Astrocyte of the cerebellum (primary cell): ENCODE measurements around the gene CTNNA3.

Source experiments
- DNase-seq: peaks from one replicate; pipeline ENCODE4 v3.0.0-alpha.2; 2011; ENCODE audit warnings: low read depth
- H3K4me3 ChIP-seq: 2 replicates; pipeline ENCODE4 v1.5.1; 2011; ENCODE audit warnings: mild to moderate bottlenecking, low read depth, low read length, moderate library complexity
- in situ Hi-C: cut with HindIII; loops from 2 replicates; pipeline ENCODE4 v1.10.0; 2017; ENCODE audit warnings: low sequenced_read_pairs
- TF ChIP-seq, protein P1 (sequence below): IDR thresholded peaks from 2 replicates; pipeline ENCODE4 v1.5.1; 2012; ENCODE audit warnings: low read length, low read depth, moderate library complexity, mild to moderate bottlenecking; ENCODE audit errors: missing control alignments

The CTNNA3 gene

GRCh38 chr10:67506083-67506756 is 189.8 kb downstream of the CTNNA3 start:
- H3K4me3 ChIP-seq = no peak overlapping the region
- TF ChIP-seq, protein P1, sequence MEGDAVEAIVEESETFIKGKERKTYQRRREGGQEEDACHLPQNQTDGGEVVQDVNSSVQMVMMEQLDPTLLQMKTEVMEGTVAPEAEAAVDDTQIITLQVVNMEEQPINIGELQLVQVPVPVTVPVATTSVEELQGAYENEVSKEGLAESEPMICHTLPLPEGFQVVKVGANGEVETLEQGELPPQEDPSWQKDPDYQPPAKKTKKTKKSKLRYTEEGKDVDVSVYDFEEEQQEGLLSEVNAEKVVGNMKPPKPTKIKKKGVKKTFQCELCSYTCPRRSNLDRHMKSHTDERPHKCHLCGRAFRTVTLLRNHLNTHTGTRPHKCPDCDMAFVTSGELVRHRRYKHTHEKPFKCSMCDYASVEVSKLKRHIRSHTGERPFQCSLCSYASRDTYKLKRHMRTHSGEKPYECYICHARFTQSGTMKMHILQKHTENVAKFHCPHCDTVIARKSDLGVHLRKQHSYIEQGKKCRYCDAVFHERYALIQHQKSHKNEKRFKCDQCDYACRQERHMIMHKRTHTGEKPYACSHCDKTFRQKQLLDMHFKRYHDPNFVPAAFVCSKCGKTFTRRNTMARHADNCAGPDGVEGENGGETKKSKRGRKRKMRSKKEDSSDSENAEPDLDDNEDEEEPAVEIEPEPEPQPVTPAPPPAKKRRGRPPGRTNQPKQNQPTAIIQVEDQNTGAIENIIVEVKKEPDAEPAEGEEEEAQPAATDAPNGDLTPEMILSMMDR = no peak
- DNase-seq = no peak
- in situ Hi-C loops = no loop called here

DNA sequence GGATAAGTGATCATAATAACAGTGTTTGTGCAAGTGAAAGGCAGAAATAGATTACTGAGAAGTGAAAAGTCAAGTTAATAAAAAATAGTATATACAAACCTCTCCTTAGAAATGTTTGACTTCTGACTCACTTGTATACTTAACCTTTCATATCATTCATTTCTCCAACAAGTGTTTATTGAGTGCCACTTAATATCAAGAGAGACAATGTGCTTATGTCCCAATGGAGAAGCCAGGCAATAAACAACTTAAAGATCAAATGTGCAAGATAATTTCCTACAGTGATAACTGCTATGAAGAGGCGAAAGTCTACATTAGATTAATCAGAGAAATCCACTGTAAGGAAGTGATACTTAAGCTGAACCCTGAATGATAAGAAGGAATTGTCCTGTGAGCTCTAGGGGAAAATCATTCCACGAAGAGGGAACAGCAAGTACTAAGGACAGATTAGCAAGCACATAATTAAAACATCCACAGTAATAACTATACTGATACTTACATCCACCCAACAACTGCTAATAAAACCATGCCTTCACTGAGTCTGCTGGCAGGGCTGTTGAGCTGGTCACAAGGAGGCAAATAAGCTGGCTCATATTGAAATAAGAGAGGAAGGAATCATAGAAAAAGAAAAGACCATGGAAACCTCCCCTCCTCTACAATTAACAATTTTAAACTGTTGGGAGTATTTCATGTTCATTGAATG is 203.5 kb downstream of the CTNNA3 start:
- in situ Hi-C loops = no loop called here
- H3K4me3 ChIP-seq = no peak overlapping the region
- DNase-seq = no peak
- TF ChIP-seq, protein P1 = no peak

DNA sequence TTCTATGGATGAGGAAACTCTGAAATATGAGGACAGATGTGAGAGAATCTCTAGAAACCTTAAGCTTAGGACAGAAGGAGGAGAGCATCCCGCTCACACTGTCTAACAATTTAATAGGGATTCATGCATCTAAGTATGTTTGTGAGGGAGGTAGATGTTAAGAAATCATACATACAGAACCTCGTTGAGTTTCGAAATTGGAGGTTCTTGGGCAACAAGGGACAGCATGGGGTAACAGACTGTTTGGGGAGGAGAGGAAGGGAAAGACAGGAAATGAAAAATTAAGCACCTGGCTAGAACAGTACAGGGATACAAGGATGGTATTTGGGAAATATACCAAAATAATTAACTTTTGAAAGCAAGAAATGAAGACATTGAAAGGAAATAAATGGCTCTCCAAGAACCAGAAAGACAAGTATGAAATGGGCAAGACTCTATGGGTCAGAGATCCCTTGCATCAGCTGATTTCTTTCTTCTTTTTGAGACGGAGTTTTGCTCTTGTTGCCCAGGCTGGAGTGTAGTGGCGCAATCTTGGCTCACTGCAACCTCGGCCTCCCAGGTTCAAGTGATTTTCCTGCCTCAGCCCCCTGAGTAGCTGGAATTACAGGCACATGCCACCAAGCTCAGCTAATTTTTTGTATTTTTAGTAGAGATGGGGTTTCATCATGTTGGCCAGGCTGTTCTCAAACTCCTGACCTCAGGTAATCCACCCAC is 207.9 kb downstream of the CTNNA3 start:
- in situ Hi-C loops = no loop called here
- no peak for DNase-seq
- TF ChIP-seq, protein P1 = no peak
- H3K4me3 ChIP-seq = no peak overlapping the region

- TF ChIP-seq, protein P1 = no peak
- in situ Hi-C loops = no loop called here
- DNase-seq = no peak
Observed at GRCh38 chr10:67487199-67487598, 208.8 kb downstream of the CTNNA3 start.

DNA sequence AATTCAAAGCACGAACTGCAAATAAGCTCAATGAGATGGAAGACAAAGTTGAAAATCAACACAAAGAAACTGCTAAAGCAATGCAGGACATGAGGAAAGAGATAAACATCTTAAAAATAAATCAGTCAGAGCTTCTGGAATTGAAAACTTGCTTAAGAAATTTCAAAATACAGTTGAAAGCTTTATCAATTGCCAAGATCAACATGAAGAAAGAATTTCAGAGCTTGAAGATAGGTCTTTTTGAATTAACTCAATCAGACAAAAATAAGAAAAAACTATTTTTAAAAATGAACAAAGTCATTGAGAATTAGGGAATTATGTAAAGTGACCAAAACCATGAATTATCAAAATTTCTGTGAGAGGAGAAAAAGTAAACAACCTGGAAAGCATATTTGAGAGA is 218.1 kb downstream of the CTNNA3 start:
- in situ Hi-C loops = no loop called here
- no peak for DNase-seq
- TF ChIP-seq, protein P1 = no peak
- no peak overlapping the region for H3K4me3 ChIP-seq

More at GRCh38 chr10:67487199-67487598, 208.8 kb downstream of the CTNNA3 start:
- H3K4me3 ChIP-seq = no peak overlapping the region

DNA sequence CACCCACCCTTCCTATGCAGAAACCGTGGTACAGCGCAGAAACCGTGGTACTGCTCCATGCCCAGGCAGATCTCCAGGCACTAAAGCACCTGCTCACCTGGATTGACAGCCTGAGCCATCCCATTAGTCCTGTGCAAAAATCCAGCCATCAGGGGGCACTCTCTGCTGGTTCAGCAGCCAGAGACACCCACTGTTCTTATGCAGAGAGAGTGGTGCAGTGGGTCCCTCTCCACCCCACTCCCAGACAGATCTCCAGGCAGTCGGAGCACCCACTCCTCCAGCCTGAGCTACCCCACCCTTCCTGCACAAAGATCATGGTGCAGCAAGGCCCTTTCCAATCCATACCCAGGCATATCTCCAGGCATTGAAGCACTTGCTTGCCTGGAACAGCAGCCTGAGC is 219.8 kb downstream of the CTNNA3 start:
- no peak overlapping the region for H3K4me3 ChIP-seq
- no peak for DNase-seq
- TF ChIP-seq, protein P1 = no peak
- in situ Hi-C loops = no loop called here
